Activated naive CD4-positive, alpha-beta T cell treated with anti-CD3 and anti-CD28 coated beads, Interleukin-2, amount 10 ng/mL, durations not matched to agents 7 days and 5 days (primary cell): ENCODE results near the gene CIB4.
"Not testable (repeated sequence)": the region's sequence is repeated elsewhere in the genome, so short reads cannot be mapped to it uniquely, and the experiment has no call there.

Experiments
- CTCF ChIA-PET: fragments of 350-600 bp; sonication (Branson Sonifier 250); formaldehyde crosslinking; loops from one replicate; lab custom pipeline; 2021; ENCODE audit warnings: antibody characterized with exemption; lab: Charles Lee
- DNase-seq: peaks from one replicate; pipeline ENCODE4 v3.0.0-alpha.2; 2020
- H3K27ac Mint-ChIP-seq: one replicate; pipeline ENCODE4 v1.8.0; 2021; ENCODE audit warnings: mild to moderate bottlenecking, moderate library complexity, mixed read lengths
- H3K27me3 Mint-ChIP-seq: one replicate; pipeline ENCODE4 v1.8.0; 2021; ENCODE audit warnings: mild to moderate bottlenecking, mixed read lengths
- H3K36me3 Mint-ChIP-seq: one replicate; pipeline ENCODE4 v1.8.0; 2021; ENCODE audit warnings: mixed read lengths
- H3K4me1 Mint-ChIP-seq: one replicate; pipeline ENCODE4 v1.8.0; 2021; ENCODE audit warnings: mixed read lengths
- H3K4me3 Mint-ChIP-seq: one replicate; pipeline ENCODE4 v1.8.0; 2021; ENCODE audit warnings: mild to moderate bottlenecking, moderate library complexity, mixed read lengths
- H3K9me3 Mint-ChIP-seq: one replicate; pipeline ENCODE4 v1.8.0; 2021; ENCODE audit warnings: mixed read lengths

Gene CIB4

GRCh38 chr2:26569216-26570082 lies 71.7 kb downstream of the CIB4 start:
- Mint-ChIP-seq H3K4me1 (no peaks in the 10 kb centered on the region), H3K27me3 (peaks cover 69% of the 10 kb centered on the region), H3K9me3 (no peaks in the 10 kb centered on the region), H3K36me3 (no peaks in the 10 kb centered on the region), H3K27ac (no peak overlapping the region), H3K4me3 (no peak overlapping the region)
- CTCF ChIA-PET: no interaction called here
- no peak for DNase-seq

GRCh38 chr2:26568076-26568890 lies 72.9 kb downstream of the CIB4 start:
- Mint-ChIP-seq H3K27me3 (peaks cover 78% of the 10 kb centered on the region), H3K9me3 (no peaks in the 10 kb centered on the region), H3K4me1 (peaks cover under 1% of the 10 kb centered on the region)

GRCh38 chr2:26567534-26567933 lies 73.6 kb downstream of the CIB4 start:
- DNase-seq: peak; percentile 8
- H3K4me3 Mint-ChIP-seq: no peak overlapping the region
- peaks cover 8% of the 10 kb centered on the region for H3K4me1 Mint-ChIP-seq
- no peaks in the 10 kb centered on the region for H3K36me3 Mint-ChIP-seq
- peaks cover 78% of the 10 kb centered on the region for H3K27me3 Mint-ChIP-seq
- no peak overlapping the region for H3K27ac Mint-ChIP-seq
- CTCF ChIA-PET: no interaction called here
- H3K9me3 Mint-ChIP-seq: no peaks in the 10 kb centered on the region

More at GRCh38 chr2:26568076-26568890, 72.9 kb downstream of the CIB4 start:
- peak; percentile 4 for DNase-seq
- CTCF ChIA-PET: no interaction called here
- Mint-ChIP-seq H3K27ac (no peak overlapping the region), H3K4me3 (no peak overlapping the region), H3K36me3 (no peaks in the 10 kb centered on the region)

GRCh38 chr2:26566731-26567130 lies 74.4 kb downstream of the CIB4 start:
- CTCF ChIA-PET: interaction anchor here (1.1 kb wide), 1 partner anchor 23 kb away, joined by 3 read pairs; no protein-coding TSS in a partner anchor
- DNase-seq, H3K36me3 Mint-ChIP-seq, H3K4me3 Mint-ChIP-seq, H3K27ac Mint-ChIP-seq, H3K9me3 Mint-ChIP-seq: not testable (repeated sequence)
- Mint-ChIP-seq H3K27me3 (peaks cover 82% of the 10 kb centered on the region), H3K4me1 (peaks cover 12% of the 10 kb centered on the region)

GRCh38 chr2:26566081-26566375 lies 75.1 kb downstream of the CIB4 start:
- no peaks in the 10 kb centered on the region for H3K9me3 Mint-ChIP-seq
- DNase-seq: no peak
- H3K27me3 Mint-ChIP-seq: peaks cover 83% of the 10 kb centered on the region
- H3K4me3 Mint-ChIP-seq: no peak overlapping the region
- CTCF ChIA-PET: interaction anchor here (1.1 to 1.4 kb wide), 2 partner anchors 11 to 24 kb away, joined by 3 read pairs; no protein-coding TSS in a partner anchor
- H3K27ac Mint-ChIP-seq: no peak overlapping the region
- H3K4me1 Mint-ChIP-seq: peaks cover 16% of the 10 kb centered on the region
- no peaks in the 10 kb centered on the region for H3K36me3 Mint-ChIP-seq

GRCh38 chr2:26564121-26564644 lies 77.0 kb downstream of the CIB4 start:
- H3K9me3 Mint-ChIP-seq: no peaks in the 10 kb centered on the region

GRCh38 chr2:26563686-26564085 lies 77.5 kb downstream of the CIB4 start:
- CTCF ChIA-PET: no interaction called here
- H3K9me3 Mint-ChIP-seq: no peaks in the 10 kb centered on the region
- DNase-seq: peak; percentile 14
- H3K36me3 Mint-ChIP-seq: no peaks in the 10 kb centered on the region
- H3K27ac Mint-ChIP-seq: no peak overlapping the region
- H3K4me3 Mint-ChIP-seq: no peak overlapping the region
- peaks cover 87% of the 10 kb centered on the region for H3K27me3 Mint-ChIP-seq
- H3K4me1 Mint-ChIP-seq: peaks cover 16% of the 10 kb centered on the region

More at GRCh38 chr2:26564121-26564644, 77.0 kb downstream of the CIB4 start:
- Mint-ChIP-seq H3K36me3 (no peaks in the 10 kb centered on the region), H3K27me3 (peaks cover 86% of the 10 kb centered on the region), H3K4me3 (no peak overlapping the region), H3K27ac (no peak overlapping the region), H3K4me1 (peaks cover 16% of the 10 kb centered on the region)
- CTCF ChIA-PET: no interaction called here
- DNase-seq: peak; percentile 11

GRCh38 chr2:26562811-26563645 lies 78.1 kb downstream of the CIB4 start:
- Mint-ChIP-seq H3K27me3 (peaks cover 90% of the 10 kb centered on the region), H3K36me3 (no peaks in the 10 kb centered on the region), H3K4me3 (peak overlapping the region; percentile 13), H3K9me3 (no peaks in the 10 kb centered on the region), H3K27ac (no peak overlapping the region), H3K4me1 (peaks cover 16% of the 10 kb centered on the region)
- peak; percentile 3 for DNase-seq
- CTCF ChIA-PET: interaction anchor here (0.8 kb wide), 1 partner anchor 179 kb away, joined by 3 read pairs; no protein-coding TSS in a partner anchor

GRCh38 chr2:26561918-26562810 lies 79.0 kb downstream of the CIB4 start:
- H3K27ac Mint-ChIP-seq: no peak overlapping the region
- no peak overlapping the region for H3K4me3 Mint-ChIP-seq
- no peaks in the 10 kb centered on the region for H3K9me3 Mint-ChIP-seq
- peaks cover 16% of the 10 kb centered on the region for H3K4me1 Mint-ChIP-seq
- CTCF ChIA-PET: interaction anchor here (0.8 to 0.9 kb wide), 3 partner anchors 16 to 180 kb away, joined by 3 to 4 read pairs (median 3); no protein-coding TSS in a partner anchor
- peak; percentile 64 for DNase-seq
- no peaks in the 10 kb centered on the region for H3K36me3 Mint-ChIP-seq
- peaks cover 91% of the 10 kb centered on the region for H3K27me3 Mint-ChIP-seq

- peaks cover 98% of the 10 kb centered on the region for H3K27me3 Mint-ChIP-seq
Observed at GRCh38 chr2:26561376-26561775, 79.8 kb downstream of the CIB4 start.

GRCh38 chr2:26560892-26561291 lies 80.3 kb downstream of the CIB4 start:
- Mint-ChIP-seq H3K27ac (no peak overlapping the region), H3K9me3 (no peaks in the 10 kb centered on the region)

More at GRCh38 chr2:26561376-26561775, 79.8 kb downstream of the CIB4 start:
- CTCF ChIA-PET: interaction anchor here (0.8 to 0.9 kb wide), 2 partner anchors 16 to 58 kb away, joined by 3 to 4 read pairs; no protein-coding TSS in a partner anchor
- H3K27ac Mint-ChIP-seq: no peak overlapping the region
- H3K4me1 Mint-ChIP-seq: peaks cover 16% of the 10 kb centered on the region
- DNase-seq: peak; percentile 5
- H3K4me3 Mint-ChIP-seq: no peak overlapping the region
- H3K36me3 Mint-ChIP-seq: no peaks in the 10 kb centered on the region
- H3K9me3 Mint-ChIP-seq: no peaks in the 10 kb centered on the region

GRCh38 chr2:26559556-26559955 lies 81.6 kb downstream of the CIB4 start:
- no peaks in the 10 kb centered on the region for H3K9me3 Mint-ChIP-seq
- peaks cover 87% of the 10 kb centered on the region for H3K27me3 Mint-ChIP-seq
- no peak overlapping the region for H3K4me3 Mint-ChIP-seq
- no peaks in the 10 kb centered on the region for H3K36me3 Mint-ChIP-seq
- H3K4me1 Mint-ChIP-seq: peaks cover 16% of the 10 kb centered on the region
- DNase-seq: no peak
- CTCF ChIA-PET: no interaction called here
- H3K27ac Mint-ChIP-seq: no peak overlapping the region

More at GRCh38 chr2:26560892-26561291, 80.3 kb downstream of the CIB4 start:
- peaks cover 99% of the 10 kb centered on the region for H3K27me3 Mint-ChIP-seq
- H3K4me1 Mint-ChIP-seq: peaks cover 16% of the 10 kb centered on the region
- CTCF ChIA-PET: no interaction called here
- H3K36me3 Mint-ChIP-seq: no peaks in the 10 kb centered on the region
- H3K4me3 Mint-ChIP-seq: no peak overlapping the region
- no peak for DNase-seq

GRCh38 chr2:26559044-26559405 lies 82.1 kb downstream of the CIB4 start:
- CTCF ChIA-PET: no interaction called here
- Mint-ChIP-seq H3K4me3 (no peak overlapping the region), H3K27ac (no peak overlapping the region), H3K36me3 (no peaks in the 10 kb centered on the region), H3K4me1 (peaks cover 16% of the 10 kb centered on the region), H3K27me3 (peaks cover 82% of the 10 kb centered on the region), H3K9me3 (no peaks in the 10 kb centered on the region)
- no peak for DNase-seq
